ENCODE measurements around the gene GCHFR.

The GCHFR gene

GRCh38 chr15:40775740-40776536, 12.1 kb downstream of the GCHFR start:
- no peak for DNase-seq (ENCODE audit: low read depth in 2 of 2)

DNA sequence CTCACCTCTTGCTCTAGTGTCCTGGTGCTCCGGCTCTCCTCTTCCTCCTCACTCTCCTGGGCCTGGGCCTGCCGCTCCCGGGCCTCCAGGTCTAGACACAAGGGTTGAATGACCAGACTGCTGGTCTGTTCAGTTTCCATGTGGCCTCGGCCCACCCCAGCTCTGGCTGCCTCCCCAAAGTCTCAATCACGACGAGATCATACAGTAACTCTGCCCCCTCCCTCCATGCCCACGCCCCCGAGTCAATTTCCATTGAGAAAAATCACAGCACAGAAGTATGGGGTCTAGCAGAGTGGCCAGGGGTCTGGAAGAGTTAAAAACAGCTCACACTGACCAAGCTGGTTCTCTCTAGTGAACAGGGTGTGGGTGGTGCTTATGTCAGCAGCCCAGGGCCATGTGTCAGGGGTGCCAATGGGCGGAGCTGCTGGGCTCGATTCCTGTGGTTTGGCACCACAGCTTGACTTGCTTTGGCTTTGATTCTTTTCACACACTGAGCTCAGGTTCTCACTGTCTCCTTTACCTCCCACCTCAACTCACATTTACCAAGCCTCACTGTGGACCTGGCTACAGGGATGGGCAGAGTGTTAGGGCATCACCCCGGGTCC, 12.8 kb downstream of the GCHFR start:
- no peak for DNase-seq (ENCODE audit: low read depth in 2 of 2)

- peak; percentile 59 to 72 for DNase-seq (ENCODE audit: low read depth in 2 of 2)
These were observed 18.9 kb downstream of the GCHFR start for GRCh38 chr15:40782609-40783227.

DNA sequence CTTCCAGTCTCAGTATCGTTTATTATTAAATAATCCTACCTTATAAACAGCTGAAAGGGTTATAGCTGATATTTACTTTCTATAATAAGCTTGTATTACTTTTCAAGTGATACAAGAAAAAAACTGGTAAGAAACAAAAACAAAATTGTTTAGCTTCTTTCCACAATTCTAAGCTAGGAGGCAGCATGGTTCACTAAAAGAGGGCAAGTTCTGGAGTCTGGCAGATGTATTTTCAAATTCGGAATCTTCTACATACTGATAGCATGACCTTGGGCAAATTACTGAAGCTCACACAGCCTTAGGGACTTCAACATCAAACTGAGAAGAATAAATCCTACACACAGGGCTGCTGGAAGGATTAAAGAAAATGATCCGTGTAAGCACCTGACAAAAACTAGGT, 21.3 kb downstream of the GCHFR start:
- no peak for DNase-seq (ENCODE audit: low read depth in 2 of 2)

DNA sequence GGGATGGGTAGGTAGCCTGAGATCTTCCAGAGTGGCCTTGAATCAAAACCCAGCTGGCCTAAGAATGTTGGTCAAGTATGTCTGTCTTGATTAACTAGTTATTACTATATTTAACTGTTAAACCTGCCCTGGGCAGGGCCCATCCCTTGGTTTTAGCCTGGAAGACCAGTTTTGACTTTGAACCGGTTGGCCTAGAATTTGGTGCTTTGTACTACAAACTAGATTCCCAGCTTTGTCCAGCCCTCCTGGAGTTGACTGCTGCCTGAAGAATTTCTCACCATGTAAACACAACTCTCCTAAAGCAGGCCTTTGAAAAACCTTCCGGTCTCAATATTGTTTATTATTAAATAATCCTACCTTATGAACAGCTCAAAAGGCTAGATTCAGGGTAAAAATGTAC, 21.9 kb downstream of the GCHFR start:
- DNase-seq (ENCODE audit: low read depth in 2 of 2), result no peak

GRCh38 chr15:40787344-40787841, 23.5 kb downstream of the GCHFR start:
- no peak for DNase-seq (ENCODE audit: low read depth in 2 of 2)

DNA sequence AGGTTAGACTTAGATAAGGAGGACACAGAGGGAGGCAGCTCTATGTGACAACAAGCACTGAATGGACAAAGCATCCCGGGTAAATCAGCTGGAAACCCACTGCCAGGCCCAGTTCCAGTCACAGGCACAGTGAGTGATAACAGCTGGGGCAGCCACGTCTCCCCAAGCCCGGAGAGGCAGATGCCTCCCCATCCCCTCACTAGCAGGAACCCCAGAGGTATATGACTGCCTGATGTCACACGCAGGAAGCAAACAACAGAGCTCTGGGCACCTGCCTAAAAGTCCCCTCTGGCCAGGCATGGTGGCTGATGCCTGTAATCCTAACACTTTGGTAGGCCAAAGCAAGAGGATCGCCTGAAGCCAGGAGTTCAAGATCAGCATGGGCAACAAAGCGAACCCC, 24.1 kb downstream of the GCHFR start:
- no peak for DNase-seq (ENCODE audit: low read depth in 2 of 2)

DNA sequence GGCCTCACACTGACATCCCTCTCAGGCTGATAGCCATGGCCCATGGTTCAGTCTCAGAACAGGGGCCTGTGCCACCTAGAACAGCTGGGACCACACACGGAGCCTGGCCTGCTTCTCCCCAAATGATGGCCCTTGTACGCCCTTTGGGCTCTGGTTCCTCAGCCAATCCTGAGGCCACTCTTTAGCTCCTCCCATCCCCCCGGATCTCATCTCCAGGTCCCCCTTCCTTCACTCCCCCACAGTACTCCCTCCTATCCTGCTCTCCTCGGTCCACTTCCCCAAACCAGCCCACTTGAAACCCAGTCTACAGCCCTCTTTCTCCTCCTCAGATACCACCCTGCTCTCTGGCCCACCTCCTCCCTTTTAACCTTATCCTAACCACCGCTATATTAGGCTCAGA, 25.3 kb downstream of the GCHFR start:
- DNase-seq (ENCODE audit: low read depth in 2 of 2), result no peak

- DNase-seq (ENCODE audit: low read depth in 2 of 2), result no peak
These were observed 26.1 kb downstream of the GCHFR start for GRCh38 chr15:40789999-40790398.

DNA sequence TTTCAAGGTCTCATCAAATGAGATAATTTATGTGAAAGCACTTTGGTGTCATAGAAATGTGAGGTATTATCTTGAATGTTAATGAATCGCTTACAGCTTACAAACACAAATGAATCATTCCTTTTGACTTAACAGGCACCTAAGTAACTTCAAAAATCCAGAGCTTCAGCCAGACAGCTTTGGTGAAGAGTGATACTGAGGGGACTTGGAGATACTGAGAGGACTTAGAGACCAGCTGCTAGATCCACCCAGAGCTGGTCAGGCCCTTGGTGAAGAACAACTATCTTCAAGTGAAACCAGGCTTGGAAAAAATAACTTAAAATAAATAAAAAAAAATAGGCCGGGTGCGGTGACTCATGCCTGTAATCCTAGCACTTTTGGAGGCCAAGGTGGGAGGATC, 26.9 kb downstream of the GCHFR start:
- no peak for DNase-seq (ENCODE audit: low read depth in 2 of 2)

DNA sequence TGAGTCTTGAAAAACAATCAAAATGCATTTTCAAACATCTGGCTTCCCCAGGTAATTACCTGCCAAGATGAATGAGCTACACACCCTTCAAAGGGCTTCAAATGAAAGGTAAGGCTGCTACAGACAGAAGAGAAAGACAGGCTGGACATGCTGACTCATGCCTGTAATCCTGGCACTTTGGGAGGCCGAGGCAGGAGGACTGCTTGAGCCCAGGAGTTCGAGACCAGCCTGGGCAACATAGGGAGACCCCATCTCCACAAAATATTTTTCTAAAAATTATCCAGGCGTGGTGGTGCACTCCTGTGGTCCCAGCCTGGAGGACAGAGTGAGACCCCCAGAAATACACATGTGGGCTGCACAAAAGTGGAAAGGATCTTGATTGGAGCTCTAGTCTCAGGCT, 28.5 kb downstream of the GCHFR start:
- DNase-seq (ENCODE audit: low read depth in 2 of 2), result no peak

DNA sequence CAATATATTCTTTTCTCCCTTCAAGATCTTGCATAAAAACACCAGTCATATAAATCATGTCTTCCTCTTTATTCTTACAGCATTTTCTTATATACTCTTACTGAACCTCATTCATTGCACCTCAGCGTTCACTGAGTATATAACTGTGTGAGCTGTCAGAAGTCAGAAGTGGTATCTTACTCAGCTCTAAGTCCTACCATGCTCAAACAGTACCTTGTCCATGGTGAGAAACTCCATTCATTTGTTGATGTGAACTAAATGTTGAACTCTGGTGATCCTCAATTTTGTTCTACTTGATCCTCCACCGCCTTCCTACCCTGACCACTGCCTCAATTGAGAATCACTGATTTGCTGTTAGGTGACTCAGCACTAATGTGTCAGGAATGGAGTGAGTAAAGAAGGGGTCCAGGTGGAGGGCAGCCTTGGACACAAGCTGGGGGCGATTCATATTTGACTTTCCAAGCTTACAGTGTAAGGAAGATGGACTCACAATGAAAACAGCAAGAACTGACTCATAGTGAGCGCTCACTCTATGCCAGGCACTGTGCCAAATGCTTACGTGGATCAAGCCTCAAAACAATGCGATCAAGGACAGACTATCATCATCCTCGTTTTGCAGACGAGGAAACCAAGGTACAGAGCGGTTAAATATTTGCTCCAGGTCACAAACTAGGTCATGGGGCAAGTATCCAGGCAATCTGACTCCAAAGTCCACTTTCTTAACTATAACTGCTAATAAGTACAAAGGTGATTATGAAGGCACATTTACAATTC, 29.5 kb downstream of the GCHFR start:
- DNase-seq (ENCODE audit: low read depth in 2 of 2), result no peak

- DNase-seq (ENCODE audit: low read depth in 2 of 2), result no peak
These were observed 32.2 kb downstream of the GCHFR start for GRCh38 chr15:40796041-40796440.

DNA sequence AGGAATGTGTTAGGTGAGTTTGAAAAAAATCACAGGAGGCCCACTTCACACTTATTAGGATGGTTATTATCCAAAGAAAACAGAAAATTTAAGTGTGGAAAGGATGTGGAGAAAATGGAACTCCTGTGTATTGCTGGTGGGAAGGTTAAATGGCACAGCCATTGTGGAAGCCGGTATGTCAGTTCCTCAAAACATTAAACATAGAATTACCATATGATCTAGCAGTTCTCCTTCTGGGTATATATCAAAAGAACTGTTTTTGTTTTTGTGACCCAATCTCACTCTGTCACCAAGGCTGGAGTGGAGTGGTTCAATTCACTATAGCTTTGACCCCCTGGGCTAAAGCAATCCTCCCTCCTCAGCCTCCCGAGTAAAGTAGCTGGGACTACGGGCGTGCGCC, 32.6 kb downstream of the GCHFR start:
- DNase-seq (ENCODE audit: low read depth in 2 of 2), result no peak

DNA sequence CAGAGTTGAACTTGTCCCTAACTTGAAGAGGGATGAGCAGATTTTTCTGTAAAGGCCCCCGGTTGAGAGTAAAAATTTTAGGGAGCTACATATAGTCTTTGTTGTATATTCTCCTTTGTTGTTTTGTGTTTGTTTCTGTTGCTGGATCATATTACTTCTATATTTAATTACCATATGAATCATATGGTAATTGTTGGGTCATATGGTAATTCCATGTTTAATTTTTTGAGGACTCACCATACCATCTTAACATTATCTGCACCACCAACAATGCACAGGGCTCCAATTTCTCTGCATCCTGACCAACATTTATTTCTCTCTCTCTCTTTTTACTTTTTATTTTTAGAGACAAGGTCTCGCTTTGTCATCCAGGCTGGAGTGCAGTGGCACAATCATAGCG, 35.7 kb downstream of the GCHFR start:
- no peak for DNase-seq (ENCODE audit: low read depth in 2 of 2)

DNA sequence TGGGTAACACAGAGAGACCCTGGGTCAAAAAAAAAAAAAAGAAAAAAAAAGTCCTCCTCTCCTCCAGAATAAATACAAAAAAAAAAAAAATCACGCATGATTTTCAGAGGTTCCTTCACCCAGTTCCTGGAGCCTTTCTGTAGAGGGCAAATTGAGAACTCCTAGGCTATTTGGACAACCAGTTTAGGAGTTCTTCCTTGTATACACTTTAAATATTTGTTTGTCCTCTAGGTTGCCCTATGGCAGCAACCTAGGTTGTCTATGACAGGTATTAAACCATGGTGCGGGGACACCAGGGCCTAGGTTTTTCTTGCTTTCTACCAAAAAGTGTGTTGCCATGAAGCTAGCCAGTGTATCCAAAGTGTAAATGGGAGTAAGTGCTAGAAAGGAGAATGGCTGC, 39.2 kb downstream of the GCHFR start:
- no peak for DNase-seq (ENCODE audit: low read depth in 2 of 2)

DNA sequence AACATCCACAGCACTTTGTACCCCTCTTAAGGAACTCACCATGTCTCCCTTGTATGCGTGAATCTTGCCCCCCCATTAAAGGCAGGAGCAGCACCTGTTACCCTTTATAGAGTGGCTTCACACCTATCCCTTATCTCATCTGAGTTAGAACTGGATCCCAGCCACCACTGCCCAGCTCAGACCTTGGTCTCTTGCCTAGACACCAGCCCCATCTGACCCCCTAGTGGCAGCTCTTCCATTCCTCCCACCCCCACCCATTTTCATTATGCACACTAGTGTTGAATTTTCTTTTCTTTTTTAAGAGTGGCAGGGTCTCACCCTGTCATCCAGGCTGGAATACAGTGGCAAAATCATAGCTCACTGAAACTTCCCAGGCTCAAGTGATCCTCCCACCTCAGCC, 39.8 kb downstream of the GCHFR start:
- no peak for DNase-seq (ENCODE audit: low read depth in 2 of 2)

DNA sequence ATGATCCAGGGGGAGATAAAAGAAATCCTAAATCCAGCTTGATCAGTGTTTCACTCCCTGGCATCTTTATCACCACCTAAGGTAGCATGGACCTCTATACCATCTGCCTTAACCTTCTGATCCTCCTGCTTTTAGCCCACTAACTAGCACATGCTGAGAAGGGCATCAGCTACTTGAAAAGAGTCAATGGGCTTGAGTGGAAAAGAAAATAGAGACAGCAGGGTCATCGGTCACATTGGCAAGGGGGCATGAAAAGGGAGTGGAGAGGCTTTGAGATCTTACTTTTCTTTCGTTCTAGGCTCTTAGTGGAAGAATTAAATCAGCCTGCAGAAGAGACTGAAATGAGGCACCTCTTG, 42.8 kb downstream of the GCHFR start:
- DNase-seq (ENCODE audit: low read depth in 2 of 2), result no peak

- peak; percentile 81 to 89 for DNase-seq (ENCODE audit: low read depth in 2 of 2)
These were observed 43.4 kb downstream of the GCHFR start, which contains the start of the genes DNAJC17 and ZFYVE19 for GRCh38 chr15:40807028-40807887. DNAJC17 (minus strand) TSS chr15:40807473; CDS start chr15:40807446, 27 bp downstream. ZFYVE19 (plus strand) TSS chr15:40807089; CDS start chr15:40807590, 501 bp downstream.

DNA sequence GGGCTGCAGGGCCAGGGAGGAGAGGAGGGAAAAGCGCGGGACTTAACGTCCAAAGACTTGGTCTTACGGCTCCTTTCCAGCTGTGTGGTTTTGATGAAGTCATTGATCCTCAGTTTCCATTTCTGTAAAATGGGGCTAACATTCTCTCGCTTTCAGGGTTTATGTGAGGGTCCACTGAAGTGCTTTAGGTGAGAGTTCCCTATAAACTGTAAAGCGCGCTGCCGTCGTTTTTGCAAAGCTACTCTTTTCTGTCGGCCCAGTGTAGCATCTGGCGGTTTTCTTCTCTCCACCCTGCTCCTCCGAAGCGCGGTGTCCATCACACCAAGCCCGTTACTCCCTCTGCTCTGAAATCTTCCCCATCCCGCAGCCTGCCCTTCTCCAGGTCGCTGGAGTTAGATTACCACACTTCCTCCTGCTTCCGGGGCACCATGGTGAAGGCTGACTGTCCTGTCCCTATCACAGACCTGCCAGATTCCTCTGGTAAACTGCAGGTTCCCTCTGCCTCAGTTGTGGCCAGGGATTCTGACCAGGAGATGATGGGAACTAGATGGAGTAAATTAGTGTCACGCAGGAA, 44.1 kb downstream of the GCHFR start:
- no peak for DNase-seq (ENCODE audit: low read depth in 2 of 2)
